HEK293 (cell line): ENCODE measurements around the gene CCDC61.
A peak's percentile ranks its signal among the peaks of the same experiment; 100 is the strongest.

Source experiments
- CTCF ChIA-PET: fragments of 350-600 bp; formaldehyde crosslinking; extraction: SDS; loops from one replicate; lab custom pipeline; 2021; ENCODE audit warnings: antibody characterized with exemption; lab: Yijun Ruan, JAX
- POLR2A ChIA-PET: fragments of 300-600 bp; formaldehyde crosslinking; extraction: SDS; loops from one replicate; lab custom pipeline; 2020; ENCODE audit warnings: antibody characterized with exemption, inconsistent platforms; lab: Yijun Ruan, JAX
- H3K27ac ChIP-seq: fragments of 200-500 bp; sonication (Bioruptor generic); 2 replicates; pipeline ENCODE4 v1.5.1; 2014; ENCODE audit warnings: low read depth, low read length, control low read depth, inconsistent platforms; ENCODE audit errors: extremely low read depth
- H3K36me3 ChIP-seq, 2 experiments: fragments of 200-500 bp in 1 of 2; sonication (Bioruptor generic) in 1 of 2; 1 replicate in 1 of 2; 2 replicates in 1 of 2; pipeline ENCODE4 v1.5.1; 2014 to 2017; ENCODE audit warnings: inconsistent platforms in 2 of 2, low read length in 2 of 2; ENCODE audit not compliant: control insufficient read depth in 2 of 2, insufficient read depth in 1 of 2
- H3K4me1 ChIP-seq: fragments of 200-500 bp; sonication (Bioruptor generic); 2 replicates; pipeline ENCODE4 v1.5.1; 2014; ENCODE audit warnings: mild to moderate bottlenecking, low read length, inconsistent platforms; ENCODE audit not compliant: control insufficient read depth, insufficient read depth
- H3K4me3 ChIP-seq: 2 replicates; pipeline ENCODE4 v1.5.1; 2011; ENCODE audit warnings: low read depth, mild to moderate bottlenecking, control low read depth, low read length, moderate library complexity
- H3K9me3 ChIP-seq: fragments of 200-500 bp; sonication (Bioruptor generic); 2 replicates; pipeline ENCODE4 v1.5.1; 2014; ENCODE audit warnings: low read depth, low read length, inconsistent platforms; ENCODE audit not compliant: control insufficient read depth, insufficient read depth
- GLIS1 ChIP-seq: fragments of 450-650 bp; formaldehyde crosslinking; IDR thresholded peaks from 2 replicates; pipeline ENCODE4 v1.5.1; 2016; ENCODE audit warnings: missing biosample characterization, missing genetic modification characterization
- HOXD13 ChIP-seq: sonication (generic); formaldehyde crosslinking; IDR thresholded peaks from 2 replicates; pipeline ENCODE4 v1.8.0; 2022; ENCODE audit warnings: missing genetic modification reagents, borderline replicate concordance
- IKZF3 ChIP-seq: fragments of 450-650 bp; IDR thresholded peaks from 2 replicates; pipeline ENCODE4 v1.5.0; 2018; ENCODE audit warnings: missing biosample characterization, mild to moderate bottlenecking, missing genetic modification characterization, moderate library complexity
- INSM2 ChIP-seq: fragments of 450-650 bp; formaldehyde crosslinking; IDR thresholded peaks from 2 replicates; pipeline ENCODE4 v1.5.1; 2016; ENCODE audit warnings: missing biosample characterization, missing genetic modification characterization
- ZBTB11 ChIP-seq: fragments of 450-650 bp; formaldehyde crosslinking; conservative IDR thresholded peaks from 2 replicates; pipeline ENCODE4 v1.5.1; 2016; ENCODE audit warnings: low read depth, missing biosample characterization, missing genetic modification characterization
- ZBTB20 ChIP-seq: fragments of 450-650 bp; formaldehyde crosslinking; IDR thresholded peaks from 2 replicates; pipeline ENCODE4 v1.5.1; 2016; ENCODE audit warnings: missing biosample characterization, missing genetic modification characterization
- ZNF112 ChIP-seq: fragments of 450-650 bp; formaldehyde crosslinking; IDR thresholded peaks from 2 replicates; pipeline ENCODE4 v1.5.0; 2017; ENCODE audit warnings: missing biosample characterization, missing genetic modification characterization
- ZNF133 ChIP-seq: fragments of 450-650 bp; formaldehyde crosslinking; IDR thresholded peaks from 2 replicates; pipeline ENCODE4 v1.5.1; 2016; ENCODE audit warnings: missing biosample characterization, missing genetic modification characterization
- ZNF155 ChIP-seq: fragments of 450-650 bp; formaldehyde crosslinking; IDR thresholded peaks from 2 replicates; pipeline ENCODE4 v1.5.1; 2016; ENCODE audit warnings: missing biosample characterization, missing genetic modification characterization
- ZNF16 ChIP-seq: fragments of 450-650 bp; formaldehyde crosslinking; IDR thresholded peaks from 2 replicates; pipeline ENCODE4 v1.5.1; 2016; ENCODE audit warnings: low read depth, missing biosample characterization, missing genetic modification characterization
- ZNF18 ChIP-seq: fragments of 450-650 bp; formaldehyde crosslinking; IDR thresholded peaks from 2 replicates; pipeline ENCODE4 v1.5.1; 2016; ENCODE audit warnings: missing biosample characterization, missing genetic modification characterization
- ZNF2 ChIP-seq: fragments of 450-650 bp; formaldehyde crosslinking; IDR thresholded peaks from 2 replicates; pipeline ENCODE4 v1.5.1; 2016; ENCODE audit warnings: missing biosample characterization, missing genetic modification characterization
- ZNF223 ChIP-seq: fragments of 450-650 bp; formaldehyde crosslinking; IDR thresholded peaks from 2 replicates; pipeline ENCODE4 v1.5.1; 2016; ENCODE audit warnings: missing biosample characterization, missing genetic modification characterization
- ZNF24 ChIP-seq: fragments of 450-650 bp; formaldehyde crosslinking; IDR thresholded peaks from 2 replicates; pipeline ENCODE4 v1.5.1; 2016; ENCODE audit warnings: missing biosample characterization, missing genetic modification characterization
- ZNF26 ChIP-seq: fragments of 450-650 bp; formaldehyde crosslinking; IDR thresholded peaks from 2 replicates; pipeline ENCODE4 v1.5.1; 2016; ENCODE audit warnings: missing biosample characterization, missing genetic modification characterization
- ZNF37A ChIP-seq: fragments of 450-650 bp; IDR thresholded peaks from 2 replicates; pipeline ENCODE4 v1.5.1; 2018; ENCODE audit warnings: missing biosample characterization, missing genetic modification characterization
- ZNF426 ChIP-seq: fragments of 450-650 bp; formaldehyde crosslinking; IDR thresholded peaks from 2 replicates; pipeline ENCODE4 v1.5.1; 2017; ENCODE audit warnings: missing biosample characterization, missing genetic modification characterization, mild to moderate bottlenecking, inconsistent platforms, moderate library complexity
- ZNF488 ChIP-seq: fragments of 450-650 bp; formaldehyde crosslinking; IDR thresholded peaks from 2 replicates; pipeline ENCODE4 v1.5.1; 2016; ENCODE audit warnings: missing biosample characterization, missing genetic modification characterization
- ZNF529 ChIP-seq: fragments of 450-650 bp; formaldehyde crosslinking; IDR thresholded peaks from 2 replicates; pipeline ENCODE4 v1.5.1; 2017; ENCODE audit warnings: missing genetic modification characterization, missing biosample characterization; ENCODE audit not compliant: insufficient replicate concordance
- ZNF580 ChIP-seq: fragments of 450-650 bp; formaldehyde crosslinking; IDR thresholded peaks from 2 replicates; pipeline ENCODE4 v1.5.1; 2016; ENCODE audit warnings: missing biosample characterization, missing genetic modification characterization
- ZNF600 ChIP-seq: fragments of 450-650 bp; formaldehyde crosslinking; IDR thresholded peaks from 2 replicates; pipeline ENCODE4 v1.5.1; 2016; ENCODE audit warnings: missing biosample characterization, missing genetic modification characterization
- ZNF76 ChIP-seq: fragments of 450-650 bp; formaldehyde crosslinking; IDR thresholded peaks from 2 replicates; pipeline ENCODE4; 2016; ENCODE audit warnings: low read depth, missing biosample characterization, missing genetic modification characterization, borderline replicate concordance
- ZNF785 ChIP-seq: fragments of 450-650 bp; formaldehyde crosslinking; IDR thresholded peaks from 2 replicates; pipeline ENCODE4 v1.5.1; 2016; ENCODE audit warnings: missing biosample characterization, missing genetic modification characterization
- ZSCAN18 ChIP-seq: fragments of 450-650 bp; formaldehyde crosslinking; IDR thresholded peaks from 2 replicates; pipeline ENCODE4 v1.5.1; 2016; ENCODE audit warnings: missing biosample characterization, missing genetic modification characterization

CCDC61 gene

GRCh38 chr19:46006411-46006810 lies 11.1 kb downstream of the CCDC61 start (continued):
- TF ChIP-seq ZNF16 (tag by site-specific recombination) = no peak
- TF ChIP-seq ZNF488 = no peak
- no peak for TF ChIP-seq ZNF76 (tag by site-specific recombination)
- no peak for TF ChIP-seq GLIS1 (tag by site-specific recombination)
- no peak for TF ChIP-seq ZNF2 (tag by site-specific recombination)
- TF ChIP-seq ZNF155 (tag by site-specific recombination) = no peak
- no peak for TF ChIP-seq ZNF223 (tag by site-specific recombination)
- TF ChIP-seq ZNF600 = no peak
- TF ChIP-seq IKZF3 (tag by site-specific recombination) = no peak

- Histone ChIP-seq H3K9me3 (no peaks in the 10 kb centered on the region), H3K4me1 (no peaks in the 10 kb centered on the region), H3K4me3 (no peak overlapping the region), H3K27ac (no peak overlapping the region), H3K36me3 (peaks cover 4 to 13% of the 10 kb centered on the region in 2 experiments; a peak in 2 of 3 replicates)
- ChIA-PET POLR2A (interaction anchor here (0.7 to 1.5 kb wide), 2 partner anchors 14 to 107 kb away, joined by 3 to 4 read pairs; partner anchors contain the start of genes CCDC61 and MYPOP), CTCF (interaction anchor here (0.5 to 6.3 kb wide), 28 partner anchors 8 to 830 kb away, joined by 3 to 47 read pairs (median 4); partner anchors contain the start of genes CCDC61 and NOVA2)
- TF ChIP-seq ZNF112 (tag by site-specific recombination) (no peak), HOXD13 (CRISPR knock-in tag) (no peak), ZSCAN18 (peak; percentile 78; the same call in 1 of the 2 replicates), ZNF426 (tag by site-specific recombination) (no peak), GLIS1 (tag by site-specific recombination) (peak; percentile 45), ZNF18 (tag by site-specific recombination) (no peak), ZNF580 (tag by site-specific recombination) (peak; percentile 65; the same call in 1 of the 2 replicates), ZNF26 (tag by site-specific recombination) (no peak), INSM2 (tag by site-specific recombination) (no peak), ZNF785 (no peak), ZNF37A (tag by site-specific recombination) (no peak), ZNF529 (tag by site-specific recombination) (no peak), ZNF133 (tag by site-specific recombination) (no peak), ZBTB11 (tag by site-specific recombination) (no peak), ZBTB20 (no peak), ZNF24 (tag by site-specific recombination) (peak; percentile 53; the same call in 1 of the 2 replicates)
Measured at GRCh38 chr19:46009530-46010510, 14.6 kb downstream of the CCDC61 start.
